H4 (cell line): ENCODE data around the gene ADA. TPM values are rescaled to one million over a fixed set of nuclear protein-coding genes. Genes with fewer than 3 reads are reported as not detected.

Source experiments
- DNase-seq: peaks from one replicate; pipeline ENCODE4 v3.0.0-alpha.2; 2015; ENCODE audit warnings: low spot score
- total RNA-seq: library from RNA; depleted of rRNA; stranded (reverse); fragments of >200 nt; shearing (Covaris generic); gene quantifications from 2 replicates; pipeline ENCODE4 v1.2.3, GENCODE V29; 2014; rRNA removed

The ADA gene
- total RNA-seq, 1 experiment from 2014 or later, result 11.3 TPM

- no peak for DNase-seq
These were observed 70.8 kb downstream of the ADA start for GRCh38 chr20:44580581-44581268.

GRCh38 chr20:44579313-44580081 lies 72.0 kb downstream of the ADA start:
- no peak for DNase-seq

- DNase-seq, result peak; percentile 59
These were observed 75.2 kb downstream of the ADA start for GRCh38 chr20:44576297-44576696.

GRCh38 chr20:44574372-44574771 lies 77.1 kb downstream of the ADA start:
- DNase-seq, result no peak

- DNase-seq, result no peak
These were observed 78.0 kb downstream of the ADA start for GRCh38 chr20:44573501-44573869.

- DNase-seq, result peak; percentile 78
These were observed 78.7 kb downstream of the ADA start for GRCh38 chr20:44572551-44573500.

- no peak for DNase-seq
These were observed 80.0 kb downstream of the ADA start for GRCh38 chr20:44571362-44571988.

GRCh38 chr20:44570367-44570766 lies 81.1 kb downstream of the ADA start:
- DNase-seq, result no peak

Other genes starting within 250 kb of the ADA start
- gene TTPAL, start 175.8 kb downstream of the ADA start, total RNA-seq, result 8.8 and 11.2 TPM in 2 replicates
- gene SERINC3, start 129.6 kb downstream of the ADA start, total RNA-seq, result 46.4 and 82.7 TPM in 2 replicates
- gene PKIG, start 69.1 kb downstream of the ADA start, total RNA-seq, result 73.8 and 77.3 TPM in 2 replicates
- gene CCN5, start 63.7 kb upstream of the ADA start, total RNA-seq, result 0.77 and 4.2 TPM in 2 replicates
- 0.06 TPM in 1 of 2 replicates, not detected in the other for gene KCNK15, start 94.2 kb upstream of the ADA start, total RNA-seq
- gene RIMS4, start 158.8 kb upstream of the ADA start, total RNA-seq, result 3.2 and 4.1 TPM in 2 replicates
- 51.6 and 73.7 TPM in 2 replicates for gene YWHAB, start 234.0 kb upstream of the ADA start, total RNA-seq